DOHH2 (cell line): Measurements from ENCODE around the gene DOCK1.

ENCODE experiments used
- H3F3A ChIP-seq: fragments of 200-600 bp; sonication (generic), shearing (Covaris generic); 2 replicates; pipeline ENCODE4 v1.6.0; 2016; ENCODE audit warnings: antibody characterized with exemption, mild to moderate bottlenecking; ENCODE audit not compliant: control insufficient read depth, insufficient read depth
- H3K27ac ChIP-seq: fragments of 200-600 bp; sonication (generic); 2 replicates; pipeline ENCODE4 v1.5.1; 2014; ENCODE audit warnings: low read depth, mild to moderate bottlenecking, low read length, moderate library complexity
- H3K27me3 ChIP-seq: fragments of 200-600 bp; sonication (generic); 2 replicates; pipeline ENCODE4 v1.6.1; 2014; ENCODE audit warnings: mild to moderate bottlenecking, low read length, mixed read lengths; ENCODE audit not compliant: control insufficient read depth
- H3K36me3 ChIP-seq: fragments of 200-600 bp; sonication (generic); 2 replicates; pipeline ENCODE4 v1.6.1; 2014; ENCODE audit warnings: mild to moderate bottlenecking, low read length, moderate library complexity, mixed read lengths; ENCODE audit not compliant: control insufficient read depth
- H3K4me1 ChIP-seq: fragments of 200-600 bp; sonication (generic); 2 replicates; pipeline ENCODE4 v1.6.1; 2014; ENCODE audit warnings: mild to moderate bottlenecking, low read length, mixed read lengths; ENCODE audit not compliant: control insufficient read depth
- H3K4me2 ChIP-seq: fragments of 200-600 bp; sonication (generic); 2 replicates; pipeline ENCODE4 v1.6.0; 2014; ENCODE audit warnings: mild to moderate bottlenecking, low read length, moderate library complexity
- H3K4me3 ChIP-seq: fragments of 200-600 bp; sonication (generic); 2 replicates; pipeline ENCODE4 v1.5.1; 2014; ENCODE audit warnings: mild to moderate bottlenecking, low read length, mixed read lengths
- H3K79me2 ChIP-seq: fragments of 200-600 bp; sonication (generic); 2 replicates; pipeline ENCODE4 v1.6.1; 2014; ENCODE audit warnings: mild to moderate bottlenecking, low read length, mixed read lengths; ENCODE audit not compliant: control insufficient read depth
- H3K9me2 ChIP-seq: fragments of 200-600 bp; sonication (generic); replicated peaks from 2 replicates; pipeline ENCODE4 v1.6.1; 2014; ENCODE audit warnings: mild to moderate bottlenecking, low read length, mixed read lengths; ENCODE audit not compliant: control insufficient read depth
- H3K9me3 ChIP-seq: fragments of 200-600 bp; sonication (generic); 2 replicates; pipeline ENCODE4 v1.6.1; 2014; ENCODE audit warnings: antibody characterized with exemption, low read length, mixed read lengths; ENCODE audit not compliant: control insufficient read depth, insufficient read depth
- H4K20me1 ChIP-seq: fragments of 200-600 bp; sonication (generic); 2 replicates; pipeline ENCODE4 v1.6.0; 2014; ENCODE audit warnings: low read depth, mild to moderate bottlenecking, antibody characterized with exemption, low read length, moderate library complexity; ENCODE audit not compliant: control insufficient read depth, insufficient read depth
- EZH2phosphoT487 ChIP-seq: fragments of 200-600 bp; sonication (generic); IDR thresholded peaks from 2 replicates; pipeline ENCODE4 v1.6.1; 2017; ENCODE audit warnings: borderline replicate concordance, mild to moderate bottlenecking, antibody characterized with exemption, low read length, moderate library complexity, mixed read lengths
- TF ChIP-seq, protein P1 (sequence below): fragments of 200-600 bp; sonication (generic); IDR thresholded peaks from one replicate; pipeline ENCODE4 v1.5.1; 2014; ENCODE audit warnings: antibody characterized with exemption, mild to moderate bottlenecking, low read depth, low read length; ENCODE audit not compliant: poor library complexity, severe bottlenecking

Gene DOCK1

DNA sequence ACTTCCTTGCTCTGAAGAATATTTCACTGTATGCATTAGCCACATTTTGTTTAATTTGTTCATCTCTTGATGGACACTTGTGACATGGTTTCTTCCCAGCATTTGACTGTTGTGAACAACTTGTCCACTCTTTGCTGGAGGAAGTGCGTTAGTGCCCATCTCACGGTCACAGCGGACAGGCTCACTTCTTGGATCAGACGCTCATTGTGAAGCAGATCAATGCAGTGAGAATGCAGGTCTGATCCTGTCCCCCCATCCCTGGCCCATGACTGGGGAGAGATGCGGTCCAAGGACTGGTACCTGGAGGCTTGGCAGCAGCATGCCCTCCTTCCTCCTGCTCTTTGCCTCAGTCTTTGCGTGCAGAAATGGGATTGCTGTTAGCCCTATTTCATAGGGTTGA lies 41.5 kb downstream of the DOCK1 start:
- H3K9me3 ChIP-seq = peaks cover 55% of the 10 kb centered on the region
- no peaks in the 10 kb centered on the region for H3K4me1 ChIP-seq
- no peak overlapping the region for H3K27ac ChIP-seq
- H3K4me3 ChIP-seq = no peak overlapping the region
- no peaks in the 10 kb centered on the region for H3K79me2 ChIP-seq
- H3F3A ChIP-seq = peaks cover 12% of the 10 kb centered on the region
- TF ChIP-seq EZH2phosphoT487 = no peak
- TF ChIP-seq, protein P1, sequence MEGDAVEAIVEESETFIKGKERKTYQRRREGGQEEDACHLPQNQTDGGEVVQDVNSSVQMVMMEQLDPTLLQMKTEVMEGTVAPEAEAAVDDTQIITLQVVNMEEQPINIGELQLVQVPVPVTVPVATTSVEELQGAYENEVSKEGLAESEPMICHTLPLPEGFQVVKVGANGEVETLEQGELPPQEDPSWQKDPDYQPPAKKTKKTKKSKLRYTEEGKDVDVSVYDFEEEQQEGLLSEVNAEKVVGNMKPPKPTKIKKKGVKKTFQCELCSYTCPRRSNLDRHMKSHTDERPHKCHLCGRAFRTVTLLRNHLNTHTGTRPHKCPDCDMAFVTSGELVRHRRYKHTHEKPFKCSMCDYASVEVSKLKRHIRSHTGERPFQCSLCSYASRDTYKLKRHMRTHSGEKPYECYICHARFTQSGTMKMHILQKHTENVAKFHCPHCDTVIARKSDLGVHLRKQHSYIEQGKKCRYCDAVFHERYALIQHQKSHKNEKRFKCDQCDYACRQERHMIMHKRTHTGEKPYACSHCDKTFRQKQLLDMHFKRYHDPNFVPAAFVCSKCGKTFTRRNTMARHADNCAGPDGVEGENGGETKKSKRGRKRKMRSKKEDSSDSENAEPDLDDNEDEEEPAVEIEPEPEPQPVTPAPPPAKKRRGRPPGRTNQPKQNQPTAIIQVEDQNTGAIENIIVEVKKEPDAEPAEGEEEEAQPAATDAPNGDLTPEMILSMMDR = no peak
- no peaks in the 10 kb centered on the region for H3K9me2 ChIP-seq
- no peaks in the 10 kb centered on the region for H3K27me3 ChIP-seq
- no peak overlapping the region for H3K4me2 ChIP-seq
- no peaks in the 10 kb centered on the region for H4K20me1 ChIP-seq
- H3K36me3 ChIP-seq = no peaks in the 10 kb centered on the region

DNA sequence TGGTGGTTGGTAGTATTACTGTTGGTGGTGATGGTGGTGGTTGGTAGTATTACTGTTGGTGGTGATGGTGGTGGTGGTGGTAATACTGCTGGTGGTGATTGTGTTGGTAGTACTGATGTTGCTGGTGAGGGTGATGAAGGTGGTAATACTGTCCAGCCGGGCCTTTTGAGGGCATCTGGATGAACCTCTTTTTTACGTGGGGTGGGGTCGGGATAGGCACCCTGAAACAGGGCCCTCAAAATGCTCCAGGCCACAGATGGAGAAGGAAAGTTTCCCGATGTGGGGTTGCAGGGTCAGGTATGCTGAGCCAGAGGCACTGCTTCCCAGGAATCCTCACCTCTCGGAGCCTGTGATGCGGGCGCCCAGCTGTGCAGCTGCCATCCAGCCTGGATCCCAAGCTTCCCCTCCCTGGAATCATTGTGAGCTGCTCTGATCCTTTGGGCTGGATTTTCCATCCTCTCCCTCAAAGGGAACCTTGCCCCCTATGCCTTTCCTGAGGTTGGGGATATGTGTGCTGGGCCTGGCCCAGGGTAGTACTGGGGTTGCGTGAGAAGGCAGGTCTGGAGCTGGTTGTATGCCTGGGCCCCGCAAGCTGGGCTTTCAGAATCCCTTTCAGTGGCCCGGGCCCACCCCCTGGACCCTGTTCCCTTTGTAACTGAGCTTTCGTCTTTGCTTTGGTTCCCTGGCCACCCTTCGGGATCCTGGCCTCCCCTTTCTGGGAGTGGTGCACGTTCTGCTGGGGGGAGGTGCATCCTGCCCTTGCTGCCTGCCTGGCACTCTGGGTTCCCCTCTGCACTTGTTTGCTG lies 43.3 kb downstream of the DOCK1 start:
- Histone ChIP-seq H3K79me2 (no peaks in the 10 kb centered on the region), H3F3A (peaks cover 25% of the 10 kb centered on the region), H3K9me3 (peaks cover 68% of the 10 kb centered on the region), H4K20me1 (no peaks in the 10 kb centered on the region), H3K9me2 (no peaks in the 10 kb centered on the region), H3K4me3 (no peak overlapping the region), H3K27me3 (no peaks in the 10 kb centered on the region), H3K4me2 (no peak overlapping the region), H3K4me1 (no peaks in the 10 kb centered on the region), H3K36me3 (no peaks in the 10 kb centered on the region), H3K27ac (no peak overlapping the region)
- TF ChIP-seq EZH2phosphoT487 = no peak
- TF ChIP-seq, protein P1 = no peak

- TF ChIP-seq, protein P1 = no peak
- no peak for TF ChIP-seq EZH2phosphoT487
- Histone ChIP-seq H4K20me1 (no peaks in the 10 kb centered on the region), H3K27me3 (no peaks in the 10 kb centered on the region), H3K4me1 (no peaks in the 10 kb centered on the region), H3K9me2 (no peaks in the 10 kb centered on the region), H3K4me2 (no peak overlapping the region), H3K4me3 (no peak overlapping the region), H3K36me3 (no peaks in the 10 kb centered on the region), H3K79me2 (no peaks in the 10 kb centered on the region), H3K9me3 (peaks cover 69% of the 10 kb centered on the region), H3F3A (peaks cover 25% of the 10 kb centered on the region), H3K27ac (no peak overlapping the region)
Observed at GRCh38 chr10:126949161-126949503, 43.9 kb downstream of the DOCK1 start.
